Kidney (tissue), 14 donors: ENCODE results near the gene RPS6KA3. TPM values are rescaled to one million over a fixed set of nuclear protein-coding genes. Genes with fewer than 3 reads are reported as not detected.
"Not testable (repeated sequence)": the region's sequence is repeated elsewhere in the genome, so short reads cannot be mapped to it uniquely, and the experiment has no call there.

Source experiments
- DNase-seq, 5 donors: peaks; one replicate each; pipeline ENCODE4 v3.0.0-alpha.2; 2013 to 2020
- FAIRE-seq: peaks from 2 replicates; lab custom pipeline; 2012; peaks lifted over from hg19 to GRCh38; lab: Jason Lieb, UNC
- H3K27ac ChIP-seq, 2 donors: one replicate each; pipeline ENCODE4 v1.7.0; 2013; ENCODE audit warnings: low read depth in 2 of 2, low read length in 2 of 2, inconsistent platforms in 1 of 2
- H3K27me3 ChIP-seq: one replicate; pipeline ENCODE4 v1.7.1; 2013; ENCODE audit warnings: low read length, inconsistent platforms; ENCODE audit not compliant: control insufficient read depth, insufficient read depth
- H3K36me3 ChIP-seq, 3 donors: one replicate each; pipeline versions ENCODE4 v1.7.0 to v1.7.1; 2013; ENCODE audit warnings: low read length in 3 of 3, control low read depth in 1 of 3, inconsistent platforms in 1 of 3; ENCODE audit not compliant: insufficient read depth in 3 of 3, control insufficient read depth in 2 of 3
- H3K4me1 ChIP-seq, 3 donors: one replicate each; pipeline versions ENCODE4 v1.7.0 to v1.7.1; 2013; ENCODE audit warnings: low read length in 3 of 3, inconsistent platforms in 1 of 3, low read depth in 1 of 3; ENCODE audit not compliant: control insufficient read depth in 2 of 3, insufficient read depth in 2 of 3
- H3K4me3 ChIP-seq, 3 donors: one replicate each; pipeline versions ENCODE4 v1.7.0 to v1.8.1; 2013; ENCODE audit warnings: low read length in 3 of 3, control low read depth in 1 of 3, inconsistent platforms in 1 of 3
- H3K9ac ChIP-seq, 3 donors: one replicate each; pipeline versions ENCODE4 v1.7.0 to v1.7.1; 2013; ENCODE audit warnings: low read length in 3 of 3, control low read depth in 1 of 3, inconsistent platforms in 1 of 3
- H3K9me3 ChIP-seq, 3 donors: one replicate each; pipeline versions ENCODE4 v1.7.0 to v1.7.1; 2013; ENCODE audit warnings: low read length in 3 of 3, control low read depth in 1 of 3, inconsistent platforms in 1 of 3; ENCODE audit not compliant: control insufficient read depth in 2 of 3, insufficient read depth in 1 of 3
- intact Hi-C: fragments of 100-400 bp; cut with DNase I; formaldehyde crosslinking; loops from one replicate; pipeline ENCODE4 v1.11.1; 2022
- polyA plus RNA-seq: library from polyadenylated mRNA; stranded (reverse); fragments of 350-450 nt; fragmentation: Illumina TruSeq; extraction: RNeasy Lipid Tissue Mini Kit (QIAGEN cat#74804); gene quantifications from one replicate; pipeline ENCODE4 v1.2.3, GENCODE V29; 2014; ENCODE audit warnings: low read depth, low replicate concordance; ENCODE audit not compliant: insufficient read depth
- total RNA-seq: library from RNA; stranded (reverse); fragmentation: NEBNext Ultra II Directional; extraction: Animal tissue kit (Norgen Biotek cat#: 25700); gene quantifications from one replicate; pipeline ENCODE4 v1.2.1, GENCODE V29; 2021
- TF ChIP-seq, protein P1 (sequence below): IDR thresholded peaks from 3 replicates; pipeline ENCODE4 v1.5.1; 2012; ENCODE audit warnings: mild to moderate bottlenecking, moderate library complexity, borderline replicate concordance; ENCODE audit not compliant: insufficient read depth; ENCODE audit errors: extremely low read depth
- donor health status: control.
- donor health status: control.
- donor health status: control.
- donor health status: control.
- donor health status: control.
- donor health status: DM: yes; HTN: yes; CAD: no.
- donor health status: Normal renal cell carcinoma (clear cell type).

The RPS6KA3 gene
- total and polyA plus RNA-seq, 2 donors from 2014 or later, result 9.9 to 42.8 TPM

DNA sequence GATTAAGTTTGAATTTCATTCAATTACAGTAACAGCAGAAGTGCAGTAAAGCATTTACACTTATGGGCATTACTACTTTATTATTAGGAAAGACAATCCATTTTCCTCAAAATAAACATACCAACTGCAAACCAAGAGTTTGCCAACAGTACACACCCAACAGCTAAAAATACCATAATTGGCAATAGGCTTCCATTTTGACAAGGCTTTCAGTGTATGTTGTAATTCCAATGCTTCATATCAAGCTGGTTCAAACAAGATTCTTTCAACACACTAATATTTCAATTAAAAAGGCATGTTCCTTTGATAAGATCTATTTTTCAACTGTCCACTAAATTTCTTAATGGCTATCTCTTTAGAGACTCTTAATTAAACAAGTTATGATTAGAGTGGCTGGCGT is 137.2 kb downstream of the RPS6KA3 start:
- Histone ChIP-seq H3K4me1 (no peaks in the 10 kb centered on the region), H3K9me3 (no peaks in the 10 kb centered on the region), H3K9ac (no peak overlapping the region), H3K27ac (no peak overlapping the region), H3K36me3 (peaks cover 0 to 12% (median 9%) of the 10 kb centered on the region in 3 donors), H3K4me3 (no peak overlapping the region), H3K27me3 (no peaks in the 10 kb centered on the region)
- no peak for FAIRE-seq
- DNase-seq, result no peak
- TF ChIP-seq, protein P1, sequence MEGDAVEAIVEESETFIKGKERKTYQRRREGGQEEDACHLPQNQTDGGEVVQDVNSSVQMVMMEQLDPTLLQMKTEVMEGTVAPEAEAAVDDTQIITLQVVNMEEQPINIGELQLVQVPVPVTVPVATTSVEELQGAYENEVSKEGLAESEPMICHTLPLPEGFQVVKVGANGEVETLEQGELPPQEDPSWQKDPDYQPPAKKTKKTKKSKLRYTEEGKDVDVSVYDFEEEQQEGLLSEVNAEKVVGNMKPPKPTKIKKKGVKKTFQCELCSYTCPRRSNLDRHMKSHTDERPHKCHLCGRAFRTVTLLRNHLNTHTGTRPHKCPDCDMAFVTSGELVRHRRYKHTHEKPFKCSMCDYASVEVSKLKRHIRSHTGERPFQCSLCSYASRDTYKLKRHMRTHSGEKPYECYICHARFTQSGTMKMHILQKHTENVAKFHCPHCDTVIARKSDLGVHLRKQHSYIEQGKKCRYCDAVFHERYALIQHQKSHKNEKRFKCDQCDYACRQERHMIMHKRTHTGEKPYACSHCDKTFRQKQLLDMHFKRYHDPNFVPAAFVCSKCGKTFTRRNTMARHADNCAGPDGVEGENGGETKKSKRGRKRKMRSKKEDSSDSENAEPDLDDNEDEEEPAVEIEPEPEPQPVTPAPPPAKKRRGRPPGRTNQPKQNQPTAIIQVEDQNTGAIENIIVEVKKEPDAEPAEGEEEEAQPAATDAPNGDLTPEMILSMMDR, result no peak
- intact Hi-C loops, result no loop called here

- no peaks in the 10 kb centered on the region for H3K4me1 ChIP-seq
- H3K36me3 ChIP-seq, result peaks cover 0 to 12% (median 9%) of the 10 kb centered on the region in 3 donors
- no peak for FAIRE-seq
Measured at GRCh38 chrX:20128670-20129069, 138.0 kb downstream of the RPS6KA3 start.

GRCh38 chrX:20127440-20127839 is 139.3 kb downstream of the RPS6KA3 start:
- H3K4me3 ChIP-seq, H3K27me3 ChIP-seq, H3K4me1 ChIP-seq, intact Hi-C loops, DNase-seq, H3K9ac ChIP-seq, H3K9me3 ChIP-seq, H3K36me3 ChIP-seq, H3K27ac ChIP-seq: not testable (repeated sequence)
- FAIRE-seq, result peak; percentile 100
- TF ChIP-seq, protein P1, result peak; percentile 9

More at GRCh38 chrX:20128670-20129069, 138.0 kb downstream of the RPS6KA3 start:
- Histone ChIP-seq H3K4me3 (no peak overlapping the region), H3K27ac (no peak overlapping the region), H3K9ac (no peak overlapping the region), H3K27me3 (no peaks in the 10 kb centered on the region), H3K9me3 (no peaks in the 10 kb centered on the region)
- DNase-seq, result no peak
- intact Hi-C loops, result no loop called here
- TF ChIP-seq, protein P1, result no peak

- H3K27me3 ChIP-seq, H3K27ac ChIP-seq, H3K36me3 ChIP-seq, H3K9ac ChIP-seq, FAIRE-seq, DNase-seq, intact Hi-C loops, H3K4me1 ChIP-seq, H3K4me3 ChIP-seq, H3K9me3 ChIP-seq: not testable (repeated sequence)
Measured at GRCh38 chrX:20126833-20127232, 139.9 kb downstream of the RPS6KA3 start.
